Putamen (tissue), 1 donor: Measurements from ENCODE around the gene ABO.
"Not testable (repeated sequence)": the region's sequence is repeated elsewhere in the genome, so short reads cannot be mapped to it uniquely, and the experiment has no call there.

Experiments used
- DNase-seq: peaks from one replicate; pipeline ENCODE4 v3.0.0-alpha.2; 2016; ENCODE audit warnings: low spot score

The ABO gene

GRCh38 chr9:133263557-133263956 lies 11.4 kb downstream of the ABO start:
- DNase-seq: no peak

GRCh38 chr9:133262226-133262625 lies 12.8 kb downstream of the ABO start:
- no peak for DNase-seq

- no peak for DNase-seq
These were observed 13.3 kb downstream of the ABO start for GRCh38 chr9:133261753-133262120.

GRCh38 chr9:133261103-133261752 lies 13.8 kb downstream of the ABO start:
- no peak for DNase-seq

- DNase-seq: no peak
These were observed 14.5 kb downstream of the ABO start for GRCh38 chr9:133260334-133261102.

- DNase-seq: no peak
These were observed 16.7 kb downstream of the ABO start for GRCh38 chr9:133258061-133259015.

GRCh38 chr9:133257465-133257956 lies 17.5 kb downstream of the ABO start:
- no peak for DNase-seq

GRCh38 chr9:133256686-133257091 lies 18.3 kb downstream of the ABO start:
- no peak for DNase-seq

GRCh38 chr9:133256136-133256461 lies 18.9 kb downstream of the ABO start:
- no peak for DNase-seq

GRCh38 chr9:133255371-133256135 lies 19.4 kb downstream of the ABO start:
- DNase-seq: no peak

- no peak for DNase-seq
These were observed 20.5 kb downstream of the ABO start for GRCh38 chr9:133254471-133254870.

- DNase-seq: no peak
These were observed 21.7 kb downstream of the ABO start for GRCh38 chr9:133253268-133253667.

GRCh38 chr9:133252301-133253020 lies 22.5 kb downstream of the ABO start:
- DNase-seq: no peak

GRCh38 chr9:133251773-133252172 lies 23.2 kb downstream of the ABO start:
- DNase-seq: no peak

GRCh38 chr9:133251221-133251620 lies 23.8 kb downstream of the ABO start:
- not testable (repeated sequence) for DNase-seq

- no peak for DNase-seq
These were observed 24.2 kb downstream of the ABO start for GRCh38 chr9:133250741-133251170.

- DNase-seq: no peak
These were observed 25.7 kb downstream of the ABO start for GRCh38 chr9:133249337-133249736.

GRCh38 chr9:133248726-133249295 lies 26.2 kb downstream of the ABO start:
- DNase-seq: no peak

GRCh38 chr9:133247632-133248031 lies 27.4 kb downstream of the ABO start:
- no peak for DNase-seq

GRCh38 chr9:133246991-133247390 lies 28.0 kb downstream of the ABO start:
- no peak for DNase-seq

- DNase-seq: no peak
These were observed 28.4 kb downstream of the ABO start for GRCh38 chr9:133246562-133246961.
